Measurements from ENCODE around the gene FRRS1.

DNA sequence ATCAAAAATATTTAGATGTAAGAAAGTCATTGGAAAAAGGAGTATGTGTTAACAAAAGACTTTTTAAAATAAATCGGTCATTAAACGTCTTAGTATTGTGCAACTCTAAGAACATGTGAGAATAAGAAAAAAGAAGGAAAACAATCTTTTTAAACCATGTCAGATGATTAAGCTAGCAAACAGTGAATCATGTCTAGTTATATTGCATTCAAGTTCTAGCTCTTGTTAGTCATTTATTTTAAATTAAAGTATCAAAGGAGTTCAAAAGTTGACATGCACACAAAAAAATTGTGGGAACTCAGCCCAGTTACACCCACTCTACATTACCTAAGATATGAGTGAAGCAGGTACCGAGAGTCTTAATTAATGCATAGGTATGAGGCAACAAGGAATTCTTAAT is 9.8 kb downstream of the FRRS1 start:
- TF ChIP-seq, protein P1, sequence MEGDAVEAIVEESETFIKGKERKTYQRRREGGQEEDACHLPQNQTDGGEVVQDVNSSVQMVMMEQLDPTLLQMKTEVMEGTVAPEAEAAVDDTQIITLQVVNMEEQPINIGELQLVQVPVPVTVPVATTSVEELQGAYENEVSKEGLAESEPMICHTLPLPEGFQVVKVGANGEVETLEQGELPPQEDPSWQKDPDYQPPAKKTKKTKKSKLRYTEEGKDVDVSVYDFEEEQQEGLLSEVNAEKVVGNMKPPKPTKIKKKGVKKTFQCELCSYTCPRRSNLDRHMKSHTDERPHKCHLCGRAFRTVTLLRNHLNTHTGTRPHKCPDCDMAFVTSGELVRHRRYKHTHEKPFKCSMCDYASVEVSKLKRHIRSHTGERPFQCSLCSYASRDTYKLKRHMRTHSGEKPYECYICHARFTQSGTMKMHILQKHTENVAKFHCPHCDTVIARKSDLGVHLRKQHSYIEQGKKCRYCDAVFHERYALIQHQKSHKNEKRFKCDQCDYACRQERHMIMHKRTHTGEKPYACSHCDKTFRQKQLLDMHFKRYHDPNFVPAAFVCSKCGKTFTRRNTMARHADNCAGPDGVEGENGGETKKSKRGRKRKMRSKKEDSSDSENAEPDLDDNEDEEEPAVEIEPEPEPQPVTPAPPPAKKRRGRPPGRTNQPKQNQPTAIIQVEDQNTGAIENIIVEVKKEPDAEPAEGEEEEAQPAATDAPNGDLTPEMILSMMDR (IDR thresholded peaks at IDR 0.05): no peak
- no peak for TF ChIP-seq POLR2A (IDR thresholded peaks at IDR 0.05)

Measured in Peyer's patch (tissue), 4 donors.